Liver (tissue), 9 donors: Measurements from ENCODE around the gene KCNQ1. TPM values are rescaled to one million over a fixed set of nuclear protein-coding genes. Genes with fewer than 3 reads are reported as not detected.

Experiments used
- DNase-seq: peaks from one replicate; pipeline ENCODE4 v3.0.0-alpha.2; 2017; ENCODE audit warnings: low spot score
- H3K27ac ChIP-seq, 2 donors: one replicate each; pipeline ENCODE4 v1.7.0; 2013; ENCODE audit warnings: inconsistent platforms in 2 of 2, low read length in 2 of 2, control low read depth in 1 of 2, low read depth in 1 of 2, mild to moderate bottlenecking in 1 of 2
- H3K27me3 ChIP-seq, 4 donors: one replicate each; pipeline versions ENCODE4 v1.6.1 to v1.7.0; 2013; ENCODE audit warnings: low read length in 3 of 4, inconsistent platforms in 1 of 4, mild to moderate bottlenecking in 1 of 4, moderate library complexity in 1 of 4; ENCODE audit not compliant: control insufficient read depth in 4 of 4, insufficient read depth in 4 of 4
- H3K36me3 ChIP-seq, 4 donors: one replicate each; pipeline versions ENCODE4 v1.6.1 to v1.7.0; 2013; ENCODE audit warnings: low read length in 3 of 4, mild to moderate bottlenecking in 3 of 4, low read depth in 1 of 4, moderate library complexity in 1 of 4; ENCODE audit not compliant: control insufficient read depth in 4 of 4, insufficient read depth in 3 of 4
- H3K4me1 ChIP-seq, 4 donors: one replicate each; pipeline versions ENCODE4 v1.6.1 to v1.7.0; 2013; ENCODE audit warnings: low read length in 3 of 4, mild to moderate bottlenecking in 3 of 4, moderate library complexity in 1 of 4; ENCODE audit not compliant: control insufficient read depth in 4 of 4, insufficient read depth in 4 of 4
- H3K4me3 ChIP-seq, 3 donors: one replicate each; pipeline versions ENCODE4 v1.6.1 to v1.7.0; 2013; ENCODE audit warnings: low read length in 3 of 3, control low read depth in 1 of 3, low read depth in 1 of 3, mild to moderate bottlenecking in 1 of 3
- H3K9ac ChIP-seq, 2 donors: one replicate each; pipeline ENCODE4 v1.7.0; 2013; ENCODE audit warnings: low read length in 2 of 2, mild to moderate bottlenecking in 2 of 2, moderate library complexity in 2 of 2, control low read depth in 1 of 2, low read depth in 1 of 2
- H3K9me3 ChIP-seq, 4 donors: one replicate each; pipeline versions ENCODE4 v1.6.1 to v1.7.0; 2013; ENCODE audit warnings: low read length in 3 of 4; ENCODE audit not compliant: control insufficient read depth in 4 of 4
- EGR1 ChIP-seq, 2 donors: IDR thresholded peaks; 2 replicates each; pipeline ENCODE4 v1.6.1; 2016 to 2018; ENCODE audit warnings: antibody characterized with exemption in 2 of 2, low read depth in 2 of 2
- FOXA1 ChIP-seq: IDR thresholded peaks from 2 replicates; pipeline ENCODE4 v1.6.1; 2016; ENCODE audit warnings: antibody characterized with exemption
- FOXA2 ChIP-seq: IDR thresholded peaks from 2 replicates; pipeline ENCODE4 v1.6.1; 2016; ENCODE audit warnings: antibody characterized with exemption
- GABPA ChIP-seq, 2 donors: IDR thresholded peaks in 1 of 2; conservative IDR thresholded peaks in 1 of 2; 2 replicates each; pipeline ENCODE4 v1.6.1; 2016; ENCODE audit warnings: antibody characterized with exemption in 2 of 2, mild to moderate bottlenecking in 1 of 2, moderate library complexity in 1 of 2
- HNF4A ChIP-seq, 2 donors: conservative IDR thresholded peaks; 2 replicates each; pipeline ENCODE4 v1.6.1; 2016; ENCODE audit warnings: antibody characterized with exemption in 2 of 2, mild to moderate bottlenecking in 2 of 2
- HNF4G ChIP-seq: IDR thresholded peaks from 2 replicates; pipeline ENCODE4 v1.6.1; 2016; ENCODE audit warnings: antibody characterized with exemption
- MAX ChIP-seq: IDR thresholded peaks from 2 replicates; pipeline ENCODE4 v1.6.1; 2016; ENCODE audit warnings: antibody characterized with exemption
- RAD21 ChIP-seq, 2 donors: IDR thresholded peaks; 2 replicates each; pipeline ENCODE4 v1.6.1; 2016; ENCODE audit warnings: antibody characterized with exemption in 2 of 2, mild to moderate bottlenecking in 2 of 2
- REST ChIP-seq: IDR thresholded peaks from 2 replicates; pipeline ENCODE4 v1.6.1; 2016; ENCODE audit warnings: antibody characterized with exemption, mild to moderate bottlenecking
- RXRA ChIP-seq, 2 donors: IDR thresholded peaks; 2 replicates each; pipeline ENCODE4 v1.6.1; 2017 to 2018; ENCODE audit warnings: antibody characterized with exemption in 2 of 2, mild to moderate bottlenecking in 1 of 2
- SP1 ChIP-seq: IDR thresholded peaks from 2 replicates; pipeline ENCODE4 v1.6.1; 2018; ENCODE audit warnings: antibody characterized with exemption, mild to moderate bottlenecking
- TAF1 ChIP-seq: conservative IDR thresholded peaks from 2 replicates; pipeline ENCODE4 v1.6.1; 2016; ENCODE audit warnings: antibody characterized with exemption, mild to moderate bottlenecking
- YY1 ChIP-seq: IDR thresholded peaks from 2 replicates; pipeline ENCODE4 v1.6.1; 2016; ENCODE audit warnings: antibody characterized with exemption, mild to moderate bottlenecking
- WGBS: extraction: QIAGEN DNeasy Blood & Tissue Kit; methylation state at CpG from one replicate; pipeline ENCODE4 v1.1.7; 2013; 5-methylcytosine and 5-hydroxymethylcytosine counted together
- polyA plus RNA-seq, 2 donors: library from polyadenylated mRNA; stranded (reverse) in 1 of 2; unstranded in 1 of 2; fragments of 200-250 nt in 1 of 2; fragments of >200 nt in 1 of 2; fragmentation: Nextera tagmentation in 1 of 2; extraction: Ambion mirVana in 1 of 2; gene quantifications; one replicate each; pipeline versions ENCODE4 v1.2.1 to v1.2.3, GENCODE V29; 2013 to 2015
- total RNA-seq, 2 donors: library from RNA; depleted of rRNA; stranded (reverse); fragments of >200 nt; gene quantifications; one replicate each; pipeline ENCODE4 v1.2.3, GENCODE V29; 2014
- TF ChIP-seq, protein P1 (sequence below): IDR thresholded peaks from 2 replicates; pipeline ENCODE4 v1.6.1; 2016; ENCODE audit warnings: antibody characterized with exemption
- donor health status: healthy.
- donor health status: healthy.
- donor health status: healthy.
- donor health status: healthy.
- donor health status: healthy.

Gene KCNQ1
- total and polyA plus RNA-seq, 4 donors = 0.31 to 2.2 (median 1.5) TPM

- no peak for TF ChIP-seq GABPA (IDR thresholded peaks at IDR 0.05 in 1 of 2, conservative IDR thresholded peaks at IDR 0.05 in 1 of 2)
- no peak for TF ChIP-seq HNF4G
- TF ChIP-seq REST = no peak
- TF ChIP-seq SP1 = no peak
- TF ChIP-seq RAD21 (IDR thresholded peaks at IDR 0.05) = no peak
- Histone ChIP-seq H3K4me3 (no peak overlapping the region), H3K9ac (no peak overlapping the region), H3K4me1 (no peaks in the 10 kb centered on the region), H3K36me3 (no peaks in the 10 kb centered on the region), H3K27ac (no peak overlapping the region), H3K9me3 (no peaks in the 10 kb centered on the region), H3K27me3 (no peaks in the 10 kb centered on the region)
- WGBS = 95% methylated on average over 14 of the region's 14 CpGs
- DNase-seq = no peak
These were observed 119.3 kb downstream of the KCNQ1 start for GRCh38 chr11:2564008-2564530.

- H3K4me3 ChIP-seq = no peak overlapping the region
- 91% methylated on average over 16 of the region's 16 CpGs for WGBS
- no peaks in the 10 kb centered on the region for H3K9me3 ChIP-seq
- H3K27me3 ChIP-seq = no peaks in the 10 kb centered on the region
- no peaks in the 10 kb centered on the region for H3K36me3 ChIP-seq
- DNase-seq = no peak
- H3K27ac ChIP-seq = no peak overlapping the region
- no peaks in the 10 kb centered on the region for H3K4me1 ChIP-seq
- TF ChIP-seq YY1 (no peak), FOXA2 (no peak), MAX (no peak), SP1 (no peak), EGR1 (IDR thresholded peaks at IDR 0.05; ENCODE audit: low read depth in 2 of 2) (no peak), FOXA1 (no peak), RXRA (IDR thresholded peaks at IDR 0.05) (no peak), TAF1 (no peak), HNF4A (conservative IDR thresholded peaks at IDR 0.05) (no peak)
- TF ChIP-seq, protein P1, sequence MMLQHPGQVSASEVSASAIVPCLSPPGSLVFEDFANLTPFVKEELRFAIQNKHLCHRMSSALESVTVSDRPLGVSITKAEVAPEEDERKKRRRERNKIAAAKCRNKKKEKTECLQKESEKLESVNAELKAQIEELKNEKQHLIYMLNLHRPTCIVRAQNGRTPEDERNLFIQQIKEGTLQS = no peak
- H3K9ac ChIP-seq = no peak overlapping the region
These were observed 120.0 kb downstream of the KCNQ1 start for GRCh38 chr11:2564588-2565425.
